Measurements from ENCODE around the gene RTN4RL1.
A peak's percentile ranks its signal among the peaks of the same experiment; 100 is the strongest.

RTN4RL1 gene

DNA sequence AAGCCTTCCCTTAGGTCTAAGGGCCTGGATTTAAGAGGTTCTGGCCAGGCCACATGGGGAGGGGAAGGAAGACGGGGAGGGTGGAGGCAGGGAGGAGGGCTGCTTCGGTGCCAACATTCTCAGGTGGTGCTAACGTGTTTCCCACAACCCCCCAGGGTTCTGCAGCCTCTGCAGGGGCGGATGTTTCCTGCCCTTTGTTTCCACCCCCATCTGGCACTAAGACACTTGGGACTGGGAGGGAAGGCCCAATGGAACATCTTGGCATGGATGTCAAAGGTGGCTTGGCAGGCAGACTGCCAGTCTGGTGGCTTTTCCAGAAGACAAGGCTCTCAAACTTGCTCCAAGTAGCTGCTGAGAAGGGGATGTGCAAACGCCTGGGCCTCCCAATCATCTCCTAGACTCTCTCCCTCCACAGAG is 42.5 kb upstream of the RTN4RL1 start:
- Histone ChIP-seq H3K36me3 (peaks cover 9 to 48% (median 23%) of the 10 kb centered on the region in 11 experiments; a peak in 16 of 22 replicates), H4K20me1 (peaks cover 0 to 42% (median 10%) of the 10 kb centered on the region in 11 experiments; a peak in 7 of 22 replicates), H3K27ac (peak overlapping the region in 8 of 11 experiments; percentile 46 to 83 (median 68); a peak in 15 of 22 replicates), H3K9me3 (replicated peaks in 1 of 11) (no peaks in the 10 kb centered on the region), H3K4me1 (peaks cover 89 to 100% (median 100%) of the 10 kb centered on the region in 10 experiments), H3K27me3 (no peaks in the 10 kb centered on the region), H3K4me3 (peak overlapping the region in 3 of 10 experiments; percentile 10 to 40 (median 15); a peak in 3 of 20 replicates), H3K4me2 (peak overlapping the region; percentile 55 to 100 (median 94)), H3K9ac (peak overlapping the region in 9 of 11 experiments; percentile 25 to 76 (median 50); a peak in 16 of 22 replicates)
- no peak for TF ChIP-seq Cebpa-rat (IDR thresholded peaks at IDR 0.05)

DNA sequence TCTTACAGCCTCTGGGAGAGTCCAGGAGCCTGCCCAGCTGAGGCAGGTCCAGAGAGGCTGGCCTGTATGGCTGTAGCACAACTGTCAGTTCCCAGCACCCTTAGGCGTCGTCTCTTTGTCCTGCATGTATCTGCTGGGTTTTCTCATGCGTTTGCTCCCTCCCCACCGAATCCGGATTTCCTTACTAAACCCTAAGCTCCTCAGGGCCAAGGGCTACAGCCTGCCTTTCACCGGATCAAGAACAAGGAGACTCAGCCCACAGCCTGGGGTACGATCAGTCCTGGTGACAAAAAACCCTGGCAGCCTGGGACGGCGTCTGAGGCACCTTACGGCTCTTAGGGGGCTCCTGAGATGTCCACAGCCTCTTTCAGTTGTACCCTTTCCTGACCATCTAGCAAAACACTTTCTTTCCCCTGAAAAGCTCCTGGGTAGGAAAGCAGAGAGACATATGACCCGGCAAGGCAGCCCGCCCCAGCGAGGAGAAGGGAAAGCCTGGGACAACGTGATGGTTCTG is 42.0 kb upstream of the RTN4RL1 start:
- H3K36me3 ChIP-seq = peaks cover 12 to 50% (median 25%) of the 10 kb centered on the region in 11 experiments; a peak in 16 of 22 replicates
- peak overlapping the region; percentile 55 to 100 (median 94) for H3K4me2 ChIP-seq
- peaks cover 86 to 100% (median 100%) of the 10 kb centered on the region in 10 experiments for H3K4me1 ChIP-seq
- H3K9ac ChIP-seq = peak overlapping the region in 9 of 11 experiments; percentile 25 to 76 (median 50); a peak in 17 of 22 replicates
- H4K20me1 ChIP-seq = peaks cover 0 to 42% (median 11%) of the 10 kb centered on the region in 11 experiments; a peak in 7 of 22 replicates
- no peak for TF ChIP-seq Cebpa-rat (IDR thresholded peaks at IDR 0.05)
- H3K4me3 ChIP-seq = peak overlapping the region in 3 of 10 experiments; percentile 10 to 40 (median 17); a peak in 3 of 20 replicates
- H3K27me3 ChIP-seq = no peaks in the 10 kb centered on the region
- H3K27ac ChIP-seq = peak overlapping the region in 8 of 11 experiments; percentile 46 to 83 (median 68); a peak in 16 of 22 replicates
- no peaks in the 10 kb centered on the region for H3K9me3 ChIP-seq (replicated peaks in 1 of 11)

DNA sequence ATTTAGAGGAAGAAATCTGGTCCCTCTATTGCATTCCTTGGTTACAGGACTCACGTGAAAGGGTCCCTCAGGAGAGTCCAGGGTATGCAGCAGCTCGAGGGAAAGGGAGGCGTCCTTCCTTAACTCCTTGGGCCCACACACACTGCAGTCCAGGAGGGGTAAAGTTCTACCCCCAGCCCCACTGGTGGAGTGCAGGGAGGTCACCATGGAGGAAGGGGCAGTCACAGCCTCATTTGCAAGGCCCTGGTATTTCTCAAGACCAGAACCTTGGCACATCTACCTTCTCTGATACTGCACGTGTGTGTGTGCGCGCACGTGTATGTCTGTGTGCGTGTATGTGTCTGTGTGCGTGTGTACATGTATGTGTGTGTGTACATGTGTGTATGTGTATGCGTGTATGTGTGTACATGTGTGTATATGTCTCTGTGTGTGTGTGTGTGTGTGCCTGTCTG is 40.8 kb upstream of the RTN4RL1 start:
- H3K9ac ChIP-seq = peak overlapping the region in 5 of 11 experiments; percentile 60 to 76 (median 65); a peak in 10 of 22 replicates
- peaks cover 75 to 100% (median 100%) of the 10 kb centered on the region in 10 experiments for H3K4me1 ChIP-seq
- H3K4me3 ChIP-seq = peak overlapping the region in 1 of 10 experiments; percentile 42; a peak in 1 of 20 replicates
- peaks cover 12 to 55% (median 35%) of the 10 kb centered on the region in 11 experiments; a peak in 19 of 22 replicates for H3K36me3 ChIP-seq
- H3K27ac ChIP-seq = peak overlapping the region in 8 of 11 experiments; percentile 59 to 83 (median 74); a peak in 15 of 22 replicates
- peaks cover 0 to 51% (median 11%) of the 10 kb centered on the region in 11 experiments; a peak in 7 of 22 replicates for H4K20me1 ChIP-seq
- no peak for TF ChIP-seq Cebpa-rat (IDR thresholded peaks at IDR 0.05)
- peaks cover 0 to 10% (median 2%) of the 10 kb centered on the region in 11 experiments; a peak in 9 of 22 replicates for H3K27me3 ChIP-seq
- no peaks in the 10 kb centered on the region for H3K9me3 ChIP-seq (replicated peaks in 1 of 11)
- peak overlapping the region; percentile 21 to 100 (median 94); a peak in 20 of 22 replicates for H3K4me2 ChIP-seq

DNA sequence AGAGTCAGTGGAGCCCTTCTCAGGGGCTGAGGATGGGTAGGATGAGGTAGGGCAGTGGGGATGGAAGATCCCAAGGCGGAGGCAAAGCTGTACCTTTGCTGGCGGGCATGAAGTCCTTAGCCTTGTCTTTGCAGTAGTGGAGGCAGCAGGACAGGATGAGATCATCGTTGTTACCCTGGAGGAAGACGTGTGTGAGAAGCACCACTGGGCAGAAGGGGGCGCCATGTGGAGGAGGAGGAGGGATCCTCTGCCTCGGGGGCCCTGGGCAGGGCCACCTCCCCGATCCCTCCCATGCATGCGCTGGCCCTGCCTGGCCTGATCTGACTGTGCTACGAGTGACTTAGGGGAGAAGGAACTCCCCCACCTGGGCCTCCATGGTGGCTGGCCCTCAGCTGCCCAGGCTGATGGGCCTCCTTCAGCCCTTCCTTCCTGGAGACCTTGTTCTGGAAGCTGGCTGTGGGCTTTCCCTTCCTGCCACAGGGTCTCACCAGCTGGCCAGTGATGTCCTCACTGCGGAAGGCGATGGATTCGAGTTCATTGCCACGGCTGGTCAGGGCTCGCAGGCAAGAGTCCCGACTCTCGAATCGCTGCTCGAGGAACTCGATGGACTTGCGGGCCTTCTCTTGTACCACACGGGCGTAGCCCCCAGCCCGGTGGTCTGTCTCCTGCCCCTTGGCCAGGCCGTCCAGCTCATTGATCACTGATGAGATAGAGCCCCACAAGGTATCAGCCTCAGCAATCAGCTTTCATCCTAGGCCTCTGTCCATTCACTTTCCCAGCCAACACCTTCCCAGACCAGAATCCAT is 40.0 kb upstream of the RTN4RL1 start:
- no peak for TF ChIP-seq Cebpa-rat (IDR thresholded peaks at IDR 0.05)
- peak overlapping the region in 4 of 10 experiments; percentile 1 to 42 (median 12); a peak in 4 of 20 replicates for H3K4me3 ChIP-seq

DNA sequence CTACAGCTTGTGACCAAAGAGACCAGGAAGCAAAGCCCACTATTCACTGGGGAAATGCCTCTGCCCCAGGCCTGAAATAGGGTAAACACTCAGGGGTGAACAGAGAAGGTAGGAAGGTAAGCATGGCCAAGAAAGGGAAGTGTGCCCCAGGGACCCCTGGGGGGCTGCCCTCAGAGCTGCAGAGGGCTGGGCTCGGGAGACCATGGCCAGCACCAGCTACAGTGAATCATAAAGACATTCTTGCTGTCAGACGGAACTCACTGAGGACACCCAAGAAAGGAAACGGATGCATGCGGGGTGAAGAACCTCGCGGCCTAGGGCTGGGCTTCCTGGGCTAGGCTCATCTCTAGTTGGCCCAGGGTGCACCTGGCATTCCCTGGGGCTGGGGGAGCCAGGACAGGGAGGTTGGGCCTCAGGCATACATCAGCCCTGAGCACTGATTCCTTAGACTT is 39.4 kb upstream of the RTN4RL1 start:
- Histone ChIP-seq H3K27me3 (peaks cover 0 to 24% (median 14%) of the 10 kb centered on the region in 11 experiments; a peak in 15 of 22 replicates), H3K4me3 (peak overlapping the region in 4 of 10 experiments; percentile 1 to 42 (median 12); a peak in 4 of 20 replicates), H4K20me1 (peaks cover 0 to 63% (median 11%) of the 10 kb centered on the region in 11 experiments; a peak in 8 of 22 replicates), H3K4me2 (peak overlapping the region; percentile 74 to 100 (median 94)), H3K36me3 (peaks cover 12 to 58% (median 36%) of the 10 kb centered on the region in 11 experiments; a peak in 19 of 22 replicates), H3K9me3 (replicated peaks in 1 of 11) (no peaks in the 10 kb centered on the region), H3K27ac (peak overlapping the region in 10 of 11 experiments; percentile 2 to 83 (median 70); a peak in 17 of 22 replicates), H3K4me1 (peaks cover 81 to 100% (median 100%) of the 10 kb centered on the region in 10 experiments), H3K9ac (peak overlapping the region in 8 of 11 experiments; percentile 28 to 76 (median 62); a peak in 15 of 22 replicates)
- no peak for TF ChIP-seq Cebpa-rat (IDR thresholded peaks at IDR 0.05)

More for the DNA sequence above, 40.0 kb upstream of the RTN4RL1 start:
- H3K4me2 ChIP-seq = peak overlapping the region; percentile 74 to 100 (median 94)
- H4K20me1 ChIP-seq = peaks cover 0 to 59% (median 11%) of the 10 kb centered on the region in 11 experiments; a peak in 8 of 22 replicates
- peaks cover 0 to 17% (median 10%) of the 10 kb centered on the region in 11 experiments; a peak in 15 of 22 replicates for H3K27me3 ChIP-seq
- H3K36me3 ChIP-seq = peaks cover 12 to 58% (median 36%) of the 10 kb centered on the region in 11 experiments; a peak in 19 of 22 replicates
- peak overlapping the region in 10 of 11 experiments; percentile 2 to 83 (median 70); a peak in 17 of 22 replicates for H3K27ac ChIP-seq
- H3K4me1 ChIP-seq = peaks cover 75 to 100% (median 100%) of the 10 kb centered on the region in 10 experiments
- no peaks in the 10 kb centered on the region for H3K9me3 ChIP-seq (replicated peaks in 1 of 11)
- H3K9ac ChIP-seq = peak overlapping the region in 8 of 11 experiments; percentile 28 to 76 (median 62); a peak in 15 of 22 replicates

DNA sequence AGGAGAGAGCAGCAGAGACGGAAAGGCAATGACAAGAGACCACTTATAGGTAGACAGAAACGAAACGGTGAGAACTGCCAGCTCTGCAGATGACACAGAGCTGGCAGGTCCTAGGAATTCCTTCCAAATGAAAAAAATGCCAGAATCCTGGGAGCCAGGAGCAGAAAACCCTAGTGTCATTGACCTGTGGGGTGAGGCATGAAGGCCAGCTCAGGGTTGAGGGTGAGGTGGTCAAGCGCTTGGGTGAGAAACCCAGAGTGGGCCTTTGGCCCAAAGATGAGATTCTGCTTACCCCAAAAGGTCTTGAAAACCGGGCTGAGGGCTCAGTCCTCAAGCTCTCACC is 39.0 kb upstream of the RTN4RL1 start:
- Histone ChIP-seq H3K9me3 (replicated peaks in 1 of 11) (no peaks in the 10 kb centered on the region), H4K20me1 (peaks cover 0 to 63% (median 11%) of the 10 kb centered on the region in 11 experiments; a peak in 8 of 22 replicates), H3K27ac (peak overlapping the region in 9 of 11 experiments; percentile 27 to 83 (median 71); a peak in 17 of 22 replicates), H3K4me2 (peak overlapping the region; percentile 74 to 100 (median 94)), H3K4me1 (peaks cover 84 to 100% (median 99%) of the 10 kb centered on the region in 10 experiments), H3K27me3 (peaks cover 0 to 27% (median 16%) of the 10 kb centered on the region in 11 experiments; a peak in 15 of 22 replicates), H3K9ac (peak overlapping the region in 9 of 11 experiments; percentile 1 to 76 (median 60); a peak in 13 of 22 replicates), H3K4me3 (peak overlapping the region in 4 of 10 experiments; percentile 1 to 42 (median 12); a peak in 4 of 20 replicates), H3K36me3 (peaks cover 12 to 58% (median 36%) of the 10 kb centered on the region in 11 experiments; a peak in 19 of 22 replicates)
- TF ChIP-seq Cebpa-rat (IDR thresholded peaks at IDR 0.05) = no peak

DNA sequence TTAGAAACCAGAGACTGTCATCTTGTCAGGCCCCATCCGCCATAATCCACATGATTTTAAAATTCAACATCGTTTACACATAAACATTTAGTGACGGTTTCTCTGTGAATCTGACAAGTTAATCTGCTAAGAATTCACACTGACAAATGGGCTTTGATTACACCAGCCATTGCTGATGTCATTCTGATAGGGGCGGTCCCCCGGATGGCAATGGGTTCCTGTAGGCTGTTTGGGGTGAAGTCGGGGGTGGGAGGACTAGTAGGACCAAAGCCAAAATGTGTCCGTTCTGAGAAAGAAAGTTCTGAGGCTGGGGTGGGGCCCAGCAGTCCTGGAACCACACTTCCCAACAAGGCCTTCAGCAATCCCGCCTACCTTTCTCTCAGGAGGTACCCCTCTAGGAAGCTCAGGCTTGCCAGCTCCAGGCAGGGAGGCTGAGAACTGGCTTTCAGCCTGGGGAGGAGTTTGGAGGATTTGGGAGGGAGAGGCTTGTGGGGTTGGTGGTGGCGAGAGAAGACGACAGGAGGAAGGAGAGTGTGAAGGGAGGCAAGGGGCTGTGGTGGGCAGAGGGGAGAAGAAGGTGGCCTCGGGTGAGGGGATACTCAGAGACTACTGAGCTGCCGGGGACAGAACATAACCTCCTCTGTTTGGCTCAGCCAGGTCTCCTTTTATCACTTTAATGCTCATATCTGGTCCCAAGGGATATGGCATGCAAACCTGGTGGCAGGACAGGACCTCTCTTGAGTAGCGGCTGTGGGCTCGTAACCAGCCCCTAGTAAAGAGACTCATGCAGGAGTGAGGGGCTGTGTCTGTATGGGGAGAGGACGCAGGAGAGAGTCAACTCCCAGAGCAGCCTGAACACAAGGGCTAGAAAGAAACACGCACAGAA is 38.4 kb upstream of the RTN4RL1 start:
- Histone ChIP-seq H3K27ac (peak overlapping the region in 8 of 11 experiments; percentile 59 to 83 (median 74); a peak in 15 of 22 replicates), H4K20me1 (peaks cover 0 to 59% (median 11%) of the 10 kb centered on the region in 11 experiments; a peak in 13 of 22 replicates), H3K4me2 (peak overlapping the region; percentile 74 to 100 (median 94)), H3K4me1 (peaks cover 79 to 100% (median 98%) of the 10 kb centered on the region in 10 experiments), H3K4me3 (peak overlapping the region in 3 of 10 experiments; percentile 1 to 42 (median 19); a peak in 3 of 20 replicates), H3K9me3 (replicated peaks in 1 of 11) (no peaks in the 10 kb centered on the region), H3K9ac (peak overlapping the region in 9 of 11 experiments; percentile 1 to 76 (median 60); a peak in 12 of 22 replicates), H3K27me3 (peaks cover 0 to 33% (median 22%) of the 10 kb centered on the region in 11 experiments; a peak in 19 of 22 replicates), H3K36me3 (peaks cover 12 to 55% (median 36%) of the 10 kb centered on the region in 11 experiments; a peak in 19 of 22 replicates)
- TF ChIP-seq Cebpa-rat (IDR thresholded peaks at IDR 0.05) = no peak

All from BLaER1 treated with 17β-estradiol and CSF1 and Interleukin-3, amounts not matched to agents 10 nM and 100 nM (cell line).